HUES64 (cell line): ENCODE measurements around the gene COPZ1.

Experiments
- H3K27ac ChIP-seq: 2 replicates; pipeline ENCODE4 v1.7.0; 2013; ENCODE audit warnings: low read depth, low read length, inconsistent platforms
- H3K27me3 ChIP-seq: 2 replicates; pipeline ENCODE4 v1.6.1; 2013; ENCODE audit warnings: mild to moderate bottlenecking, low read length; ENCODE audit not compliant: insufficient read depth
- H3K36me3 ChIP-seq: 2 replicates; pipeline ENCODE4 v1.6.1; 2013; ENCODE audit warnings: mild to moderate bottlenecking, low read length; ENCODE audit not compliant: insufficient read depth
- H3K4me1 ChIP-seq: 2 replicates; pipeline ENCODE4 v1.6.1; 2013; ENCODE audit warnings: mild to moderate bottlenecking, low read length, moderate library complexity; ENCODE audit not compliant: insufficient read depth
- H3K4me3 ChIP-seq: 2 replicates; pipeline ENCODE4 v1.5.1; 2013; ENCODE audit warnings: mild to moderate bottlenecking, low read length, moderate library complexity
- H3K9ac ChIP-seq: 2 replicates; pipeline ENCODE4 v1.6.1; 2013; ENCODE audit warnings: mild to moderate bottlenecking, low read depth, low read length
- H3K9me3 ChIP-seq: 2 replicates; pipeline ENCODE4 v1.6.1; 2013; ENCODE audit warnings: low read depth, low read length; ENCODE audit not compliant: insufficient read depth
- WGBS: fragments of 150-250, 120-280 bp; methylation state at CpG from one replicate; pipeline ENCODE4 v1.1.7; 2013; ENCODE audit warnings: missing lambda C conversion rate; 5-methylcytosine and 5-hydroxymethylcytosine counted together

Gene COPZ1

GRCh38 chr12:54363047-54363446 is 38.1 kb downstream of the COPZ1 start:
- H3K9me3 ChIP-seq, result no peaks in the 10 kb centered on the region
- no peak overlapping the region for H3K4me3 ChIP-seq
- H3K27me3 ChIP-seq, result peaks cover 10% of the 10 kb centered on the region; the same call in 1 of the 2 replicates
- no peak overlapping the region for H3K27ac ChIP-seq
- no peaks in the 10 kb centered on the region for H3K36me3 ChIP-seq
- peaks cover 18% of the 10 kb centered on the region for H3K4me1 ChIP-seq
- H3K9ac ChIP-seq, result no peak overlapping the region
- 88% methylated on average over 8 of the region's 8 CpGs for WGBS

GRCh38 chr12:54363618-54364017 is 38.7 kb downstream of the COPZ1 start:
- H3K4me1 ChIP-seq, result peaks cover 18% of the 10 kb centered on the region
- no peaks in the 10 kb centered on the region for H3K36me3 ChIP-seq
- H3K4me3 ChIP-seq, result no peak overlapping the region
- whole genome bisulfite sequencing, result 84% methylated on average over 6 of the region's 6 CpGs
- no peak overlapping the region for H3K9ac ChIP-seq
- H3K27ac ChIP-seq, result no peak overlapping the region
- no peaks in the 10 kb centered on the region for H3K9me3 ChIP-seq
- peaks cover 16% of the 10 kb centered on the region; the same call in 1 of the 2 replicates for H3K27me3 ChIP-seq

- WGBS, result 91% methylated on average over 4 of the region's 4 CpGs
- no peaks in the 10 kb centered on the region for H3K9me3 ChIP-seq
- no peak within 1 kb of the TSS for H3K4me3 ChIP-seq
Observed at GRCh38 chr12:54364413-54364812, 39.5 kb downstream of the COPZ1 start, which contains the start of gene GPR84. GPR84 (minus strand) TSS chr12:54364486; CDS start chr12:54363851, 635 bp downstream.

GRCh38 chr12:54368025-54368708 is 43.2 kb downstream of the COPZ1 start:
- Histone ChIP-seq H3K27me3 (peaks cover 34% of the 10 kb centered on the region), H3K9ac (no peak overlapping the region), H3K4me3 (no peak overlapping the region), H3K36me3 (no peaks in the 10 kb centered on the region), H3K27ac (no peak overlapping the region), H3K4me1 (peaks cover 15% of the 10 kb centered on the region; the same call in 1 of the 2 replicates), H3K9me3 (no peaks in the 10 kb centered on the region)
- 34% methylated on average over 5 of the region's 5 CpGs for WGBS

More at GRCh38 chr12:54364413-54364812, 39.5 kb downstream of the COPZ1 start, which contains the start of gene GPR84:
- Histone ChIP-seq H3K27me3 (peaks cover 23% of the 10 kb centered on the region), H3K27ac (no peak within 1 kb of the TSS), H3K36me3 (no peaks in the 10 kb centered on the region), H3K9ac (no peak within 1 kb of the TSS), H3K4me1 (peaks cover 25% of the 10 kb centered on the region)

GRCh38 chr12:54368709-54369596 is 44.0 kb downstream of the COPZ1 start:
- 11% methylated on average over 40 of the region's 40 CpGs for WGBS
- Histone ChIP-seq H3K9ac (no peak overlapping the region), H3K4me3 (peak overlapping the region; percentile 44)

DNA sequence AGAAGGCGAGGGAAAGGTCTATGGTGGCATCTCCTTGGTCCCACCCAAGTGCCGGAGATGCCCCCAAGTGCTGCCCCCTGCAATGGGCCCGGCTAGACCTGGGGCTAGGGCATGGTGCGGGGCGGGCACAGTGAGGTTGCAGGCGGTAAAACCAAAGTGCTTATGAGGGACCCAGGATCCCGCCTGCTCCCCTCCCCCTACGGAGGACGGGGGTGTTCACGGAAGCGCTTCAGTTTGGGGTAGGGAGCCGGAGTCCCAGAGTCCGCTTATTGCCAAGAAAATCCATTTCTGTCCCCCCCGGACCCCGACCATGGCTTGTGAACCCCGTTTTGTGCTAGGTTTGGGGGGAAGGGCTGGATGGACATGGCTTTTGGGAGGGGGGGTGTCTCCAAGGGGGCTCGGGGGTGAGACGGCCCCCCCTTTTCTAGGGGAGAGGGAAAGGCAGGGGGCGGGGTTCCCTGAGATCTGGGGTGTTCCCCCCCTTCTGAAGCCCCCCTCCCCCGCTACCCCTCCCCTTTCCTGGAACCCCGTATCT is 44.7 kb downstream of the COPZ1 start:
- no peak overlapping the region for H3K9ac ChIP-seq
- WGBS, result 29% methylated on average over 17 of the region's 21 CpGs
- peak overlapping the region; percentile 44 for H3K4me3 ChIP-seq
- H3K9me3 ChIP-seq, result no peaks in the 10 kb centered on the region
- no peak overlapping the region for H3K27ac ChIP-seq
- no peaks in the 10 kb centered on the region for H3K36me3 ChIP-seq
- peaks cover 34% of the 10 kb centered on the region for H3K27me3 ChIP-seq
- H3K4me1 ChIP-seq, result peaks cover 15% of the 10 kb centered on the region; the same call in 1 of the 2 replicates

More at GRCh38 chr12:54368709-54369596, 44.0 kb downstream of the COPZ1 start:
- no peak overlapping the region for H3K27ac ChIP-seq
- no peaks in the 10 kb centered on the region for H3K9me3 ChIP-seq
- H3K4me1 ChIP-seq, result peaks cover 15% of the 10 kb centered on the region; the same call in 1 of the 2 replicates
- H3K27me3 ChIP-seq, result peaks cover 34% of the 10 kb centered on the region
- H3K36me3 ChIP-seq, result no peaks in the 10 kb centered on the region

- H3K4me1 ChIP-seq, result peaks cover 15% of the 10 kb centered on the region; the same call in 1 of the 2 replicates
- H3K9me3 ChIP-seq, result no peaks in the 10 kb centered on the region
- no peak overlapping the region for H3K9ac ChIP-seq
- peaks cover 34% of the 10 kb centered on the region for H3K27me3 ChIP-seq
- no peak overlapping the region for H3K27ac ChIP-seq
- H3K36me3 ChIP-seq, result no peaks in the 10 kb centered on the region
- peak overlapping the region; percentile 41 for H3K4me3 ChIP-seq
- 4% methylated on average over 44 of the region's 44 CpGs for WGBS
Observed at GRCh38 chr12:54370171-54370730, 45.3 kb downstream of the COPZ1 start.

DNA sequence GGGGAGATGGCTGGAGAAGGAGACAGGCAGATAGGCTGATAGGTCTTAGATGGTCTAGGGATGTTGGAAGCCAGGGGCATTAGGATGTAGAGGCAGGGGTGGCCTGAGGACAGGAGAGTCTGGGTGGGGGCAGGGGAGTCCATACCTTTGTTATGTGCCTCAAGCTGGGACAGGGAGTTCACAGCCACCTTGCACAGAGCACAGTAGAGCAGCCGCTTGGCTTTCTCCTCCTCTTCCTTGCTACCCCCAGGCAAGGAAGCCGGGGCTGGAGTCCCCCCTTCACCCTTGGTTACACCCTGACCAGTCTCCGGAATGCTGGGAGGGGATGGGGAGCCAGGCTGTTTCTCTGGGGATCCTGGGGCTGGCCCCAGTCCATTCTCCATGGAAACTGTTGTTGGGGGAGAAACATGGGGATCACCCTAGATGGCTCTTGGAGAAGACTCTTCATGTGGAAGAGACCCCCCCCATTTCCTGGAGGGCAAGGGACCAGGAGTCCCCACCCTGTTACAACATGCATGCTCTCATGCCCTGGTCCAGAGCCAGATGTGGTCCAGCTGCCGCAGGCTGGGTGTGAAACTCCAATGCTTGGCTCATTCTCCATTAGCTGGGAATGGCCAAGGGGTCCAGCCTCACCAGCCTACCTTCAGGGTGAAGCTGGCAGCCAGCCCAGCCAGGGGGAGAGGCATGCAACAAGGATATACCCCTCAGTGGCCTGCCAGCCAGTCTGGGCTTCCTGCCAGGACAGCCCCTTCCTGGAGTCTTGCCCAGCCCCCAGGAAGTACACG is 46.6 kb downstream of the COPZ1 start:
- no peaks in the 10 kb centered on the region for H3K36me3 ChIP-seq
- peaks cover 15% of the 10 kb centered on the region; the same call in 1 of the 2 replicates for H3K4me1 ChIP-seq
- 86% methylated on average over 4 of the region's 5 CpGs for WGBS
- H3K27me3 ChIP-seq, result peaks cover 34% of the 10 kb centered on the region
- no peak overlapping the region for H3K27ac ChIP-seq
- no peaks in the 10 kb centered on the region for H3K9me3 ChIP-seq
- no peak overlapping the region for H3K9ac ChIP-seq
- H3K4me3 ChIP-seq, result no peak overlapping the region

GRCh38 chr12:54372113-54372806 is 47.3 kb downstream of the COPZ1 start:
- Histone ChIP-seq H3K27me3 (peaks cover 30% of the 10 kb centered on the region), H3K4me3 (no peak overlapping the region), H3K9ac (no peak overlapping the region), H3K4me1 (peaks cover 15% of the 10 kb centered on the region; the same call in 1 of the 2 replicates), H3K36me3 (0 out of 2 replicates have a peak, but pooled peaks cover 3% of the 10 kb centered on the region), H3K9me3 (no peaks in the 10 kb centered on the region), H3K27ac (no peak overlapping the region)
- WGBS, result 93% methylated on average over 6 of the region's 8 CpGs
